ENCODE results near the gene TMEM187. TPM values are rescaled to one million over a fixed set of nuclear protein-coding genes. Genes with fewer than 3 reads are reported as not detected.
A peak's percentile ranks its signal among the peaks of the same experiment; 100 is the strongest.

Gene TMEM187
- total RNA-seq, 4 donors from 2014 or later: 1.5 to 9.5 (median 5.4) TPM

- peaks cover 0 to 29% (median 3%) of the 10 kb centered on the region in 3 donors for H3K4me1 ChIP-seq
- WGBS, 2 donors (ENCODE audit: low coverage in 1 of 2): 58% methylated on average over 3 of the region's 16 CpGs; no CpG with 5 or more reads in 1 of the 2 donors
- H3K27me3 ChIP-seq: no peaks in the 10 kb centered on the region
- no peak overlapping the region for H3K4me3 ChIP-seq
- H3K27ac ChIP-seq: no peak overlapping the region
- no peak for ATAC-seq
- H3K9me3 ChIP-seq: no peaks in the 10 kb centered on the region
- TF ChIP-seq, protein P1, sequence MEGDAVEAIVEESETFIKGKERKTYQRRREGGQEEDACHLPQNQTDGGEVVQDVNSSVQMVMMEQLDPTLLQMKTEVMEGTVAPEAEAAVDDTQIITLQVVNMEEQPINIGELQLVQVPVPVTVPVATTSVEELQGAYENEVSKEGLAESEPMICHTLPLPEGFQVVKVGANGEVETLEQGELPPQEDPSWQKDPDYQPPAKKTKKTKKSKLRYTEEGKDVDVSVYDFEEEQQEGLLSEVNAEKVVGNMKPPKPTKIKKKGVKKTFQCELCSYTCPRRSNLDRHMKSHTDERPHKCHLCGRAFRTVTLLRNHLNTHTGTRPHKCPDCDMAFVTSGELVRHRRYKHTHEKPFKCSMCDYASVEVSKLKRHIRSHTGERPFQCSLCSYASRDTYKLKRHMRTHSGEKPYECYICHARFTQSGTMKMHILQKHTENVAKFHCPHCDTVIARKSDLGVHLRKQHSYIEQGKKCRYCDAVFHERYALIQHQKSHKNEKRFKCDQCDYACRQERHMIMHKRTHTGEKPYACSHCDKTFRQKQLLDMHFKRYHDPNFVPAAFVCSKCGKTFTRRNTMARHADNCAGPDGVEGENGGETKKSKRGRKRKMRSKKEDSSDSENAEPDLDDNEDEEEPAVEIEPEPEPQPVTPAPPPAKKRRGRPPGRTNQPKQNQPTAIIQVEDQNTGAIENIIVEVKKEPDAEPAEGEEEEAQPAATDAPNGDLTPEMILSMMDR (IDR thresholded peaks at IDR 0.05): no peak
- TF ChIP-seq POLR2AphosphoS5 (IDR thresholded peaks at IDR 0.05) (no peak), EP300 (IDR thresholded peaks at IDR 0.05) (no peak), POLR2A (IDR thresholded peaks at IDR 0.05) (no peak)
- H3K36me3 ChIP-seq: peaks cover 0 to 40% of the 10 kb centered on the region in 2 donors
Measured at GRCh38 chrX:154015581-154016264, 43.2 kb downstream of the TMEM187 start.

DNA sequence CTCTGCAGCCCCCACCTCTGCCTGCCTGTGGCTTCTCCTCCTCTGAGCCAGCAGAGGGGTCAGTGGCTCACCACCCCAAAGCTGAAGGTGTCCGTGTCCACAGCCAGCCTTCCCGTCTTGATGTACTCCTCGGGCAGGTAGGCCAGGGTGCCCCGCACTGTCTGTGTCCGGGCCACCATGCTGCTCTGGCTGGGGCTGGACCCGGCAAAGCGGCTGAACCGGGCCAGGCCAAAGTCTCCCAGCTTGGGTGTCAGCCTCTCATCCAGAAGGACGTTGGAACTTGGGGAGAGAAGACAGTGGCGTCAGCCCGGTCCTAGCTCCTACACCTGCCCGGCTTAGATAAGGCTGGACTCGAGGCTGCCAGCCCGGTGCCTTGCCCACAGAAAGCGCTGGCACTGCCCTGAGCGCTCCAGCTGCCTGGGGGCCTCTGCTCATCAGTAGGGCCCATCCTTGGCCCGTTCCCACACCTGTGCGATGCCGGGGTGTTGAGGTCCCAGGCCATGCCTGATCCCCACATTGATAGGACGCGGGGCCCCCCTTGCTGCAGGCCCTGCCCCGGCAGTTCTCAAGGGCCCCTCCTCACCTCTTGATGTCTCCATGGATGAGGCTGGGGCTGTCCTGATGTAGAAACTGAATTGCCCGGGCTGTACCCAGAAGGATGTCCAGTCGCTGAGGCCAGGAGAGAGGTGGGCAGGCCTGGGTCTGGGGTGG lies 44.0 kb downstream of the TMEM187 start:
- WGBS, 2 donors (ENCODE audit: low coverage in 1 of 2): 80% methylated on average over 2 of the region's 24 CpGs; no CpG with 5 or more reads in 1 of the 2 donors

GRCh38 chrX:154017766-154018517 lies 45.4 kb downstream of the TMEM187 start:
- TF ChIP-seq POLR2AphosphoS5 (IDR thresholded peaks at IDR 0.05) (no peak), POLR2A (IDR thresholded peaks at IDR 0.05) (no peak), EP300 (IDR thresholded peaks at IDR 0.05) (no peak)
- TF ChIP-seq, protein P1 (IDR thresholded peaks at IDR 0.05): no peak
- 80% methylated on average over 1 of the region's 26 CpGs; no CpG with 5 or more reads in 1 of the 2 donors for WGBS, 2 donors (ENCODE audit: low coverage in 1 of 2)
- no peak for ATAC-seq
- Histone ChIP-seq H3K9me3 (no peaks in the 10 kb centered on the region), H3K36me3 (peaks cover 0 to 33% of the 10 kb centered on the region in 2 donors), H3K4me1 (peaks cover 0 to 36% (median 3%) of the 10 kb centered on the region in 3 donors), H3K27me3 (no peaks in the 10 kb centered on the region), H3K4me3 (peak overlapping the region in 1 of 2 donors; percentile 67), H3K27ac (peak overlapping the region in 2 of 4 donors; percentile 85 to 91)

More for the DNA sequence above, 44.0 kb downstream of the TMEM187 start:
- H3K4me3 ChIP-seq: no peak overlapping the region
- H3K36me3 ChIP-seq: peaks cover 0 to 34% of the 10 kb centered on the region in 2 donors
- no peaks in the 10 kb centered on the region for H3K9me3 ChIP-seq
- no peak for ATAC-seq
- no peak for TF ChIP-seq POLR2AphosphoS5 (IDR thresholded peaks at IDR 0.05)
- no peak for TF ChIP-seq EP300 (IDR thresholded peaks at IDR 0.05)
- TF ChIP-seq, protein P1 (IDR thresholded peaks at IDR 0.05): no peak
- no peak for TF ChIP-seq POLR2A (IDR thresholded peaks at IDR 0.05)
- H3K4me1 ChIP-seq: peaks cover 0 to 36% (median 3%) of the 10 kb centered on the region in 3 donors
- no peaks in the 10 kb centered on the region for H3K27me3 ChIP-seq
- no peak overlapping the region for H3K27ac ChIP-seq

- peaks cover 0 to 33% of the 10 kb centered on the region in 2 donors for H3K36me3 ChIP-seq
- no peaks in the 10 kb centered on the region for H3K27me3 ChIP-seq
- H3K9me3 ChIP-seq: no peaks in the 10 kb centered on the region
- peak overlapping the region; percentile 47 to 67 for H3K4me3 ChIP-seq
- peaks cover 0 to 34% (median 3%) of the 10 kb centered on the region in 3 donors for H3K4me1 ChIP-seq
- no peak for TF ChIP-seq EP300 (IDR thresholded peaks at IDR 0.05)
- WGBS, 2 donors (ENCODE audit: low coverage in 1 of 2): no CpG with 5 or more reads among the region's 15 CpGs
- ATAC-seq: no peak
- peak overlapping the region; percentile 52 to 91 (median 86) for H3K27ac ChIP-seq
Measured at GRCh38 chrX:154018518-154019060, 46.0 kb downstream of the TMEM187 start.
